ENCODE measurements around the gene VN1R2.
A peak's percentile ranks its signal among the peaks of the same experiment; 100 is the strongest.
"Not testable (repeated sequence)": the region's sequence is repeated elsewhere in the genome, so short reads cannot be mapped to it uniquely, and the experiment has no call there.

VN1R2 gene

GRCh38 chr19:53257715-53258342 is at the start of gene VN1R2:
Gene VN1R2 (plus strand): TSS chr19:53258292. CDS start chr19:53258376, 84 bp downstream.
- DNase-seq (ENCODE audit: low spot score): not testable (repeated sequence)

- not testable (repeated sequence) for DNase-seq (ENCODE audit: low spot score)
Observed at GRCh38 chr19:53211554-53211953, 46.5 kb upstream of the VN1R2 start.

- no peak for DNase-seq (ENCODE audit: low spot score)
Observed at GRCh38 chr19:53212703-53213320, 45.3 kb upstream of the VN1R2 start.

- not testable (repeated sequence) for DNase-seq (ENCODE audit: low spot score)
Observed at GRCh38 chr19:53222716-53223115, 35.4 kb upstream of the VN1R2 start.

GRCh38 chr19:53224606-53225005 is 33.5 kb upstream of the VN1R2 start:
- DNase-seq (ENCODE audit: low spot score): no peak

- no peak for DNase-seq (ENCODE audit: low spot score)
Observed at GRCh38 chr19:53237114-53237777, 20.8 kb upstream of the VN1R2 start.

GRCh38 chr19:53246498-53246897 is 11.6 kb upstream of the VN1R2 start:
- DNase-seq (ENCODE audit: low spot score): no peak

- peak; percentile 82 for DNase-seq (ENCODE audit: low spot score)
Observed at GRCh38 chr19:53254411-53255341, 3.4 kb upstream of the VN1R2 start, which contains the start of gene ZNF677. Gene ZNF677 (minus strand): TSS chr19:53254873. CDS start chr19:53251550, 3,323 bp downstream.

GRCh38 chr19:53267623-53268022 is 9.5 kb downstream of the VN1R2 start, which contains the start of gene VN1R4:
Gene VN1R4 (minus strand): TSS chr19:53267723. CDS start chr19:53267665, 58 bp downstream.
- DNase-seq (ENCODE audit: low spot score): not testable (repeated sequence)

GRCh38 chr19:53269861-53270260 is 11.8 kb downstream of the VN1R2 start:
- DNase-seq (ENCODE audit: low spot score): not testable (repeated sequence)

GRCh38 chr19:53272044-53272443 is 14.0 kb downstream of the VN1R2 start:
- no peak for DNase-seq (ENCODE audit: low spot score)

- no peak for DNase-seq (ENCODE audit: low spot score)
Observed at GRCh38 chr19:53275480-53275879, 17.4 kb downstream of the VN1R2 start.

GRCh38 chr19:53281947-53282346 is 23.9 kb downstream of the VN1R2 start:
- DNase-seq (ENCODE audit: low spot score): not testable (repeated sequence)

- DNase-seq (ENCODE audit: low spot score): no peak
Observed at GRCh38 chr19:53285087-53285486, 27.0 kb downstream of the VN1R2 start.

GRCh38 chr19:53290758-53291549 is 32.9 kb downstream of the VN1R2 start:
- no peak for DNase-seq (ENCODE audit: low spot score)

- no peak for DNase-seq (ENCODE audit: low spot score)
Observed at GRCh38 chr19:53294786-53295441, 36.8 kb downstream of the VN1R2 start.

GRCh38 chr19:53301341-53301740 is 43.2 kb downstream of the VN1R2 start:
- DNase-seq (ENCODE audit: low spot score): not testable (repeated sequence)

- DNase-seq (ENCODE audit: low spot score): no peak
Observed at GRCh38 chr19:53308339-53308811, 50.3 kb downstream of the VN1R2 start.

All from CD4-positive, alpha-beta T cell treated with Interleukin-6 at 100 ng/mL for 8 hours (primary cell).